Measurements from ENCODE around the gene GAD2. TPM values are rescaled to one million over a fixed set of nuclear protein-coding genes. Genes with fewer than 3 reads are reported as not detected.

GAD2 gene
- total RNA-seq, 2 experiments from 2014 or later = not detected

- Histone ChIP-seq H3K36me3 (ENCODE audit: insufficient read depth, low read length) (no peaks in the 10 kb centered on the region), H3K4me1 (ENCODE audit: insufficient read depth, low read length, poor library complexity, severe bottlenecking) (no peaks in the 10 kb centered on the region), H4K20me1 (ENCODE audit: insufficient read depth, low read length) (no peaks in the 10 kb centered on the region), H2AFZ (ENCODE audit: low read length) (0 out of 2 replicates have a peak overlapping the region, but pooled peaks have one; percentile 17), H3K4me3 (ENCODE audit: low read depth, low read length, poor library complexity, severe bottlenecking) (no peak overlapping the region), H3K4me2 (ENCODE audit: low read length) (0 out of 2 replicates have a peak overlapping the region, but pooled peaks have one; percentile 6), H3K27ac (ENCODE audit: low read depth, low read length, poor library complexity, severe bottlenecking) (no peak overlapping the region), H3K79me2 (ENCODE audit: insufficient read depth, low read depth, low read length) (no peaks in the 10 kb centered on the region), H3K9me3 (ENCODE audit: low read length) (no peaks in the 10 kb centered on the region), H3K9me2 (ENCODE audit: insufficient read depth, low read length) (no peaks in the 10 kb centered on the region)
- intact Hi-C loops (cut with micrococcal nuclease; ENCODE audit: unreplicated experiment) = no loop called here
- CTCF ChIA-PET (ENCODE audit: unreplicated experiment) = no interaction called here
- TF ChIP-seq CTCF (conservative IDR thresholded peaks at IDR 0.05; ENCODE audit: low read length) = no peak
- TF ChIP-seq EZH2phosphoT487 (IDR thresholded peaks at IDR 0.05; ENCODE audit: borderline replicate concordance, low read depth, low read length) = no peak
- no peak for DNase-seq (ENCODE audit: low spot score)
- POLR2A ChIA-PET = no interaction called here
- no TSS peak for BruUV-seq (replicated peaks)
These were observed 1.1 kb upstream of the GAD2 start for GRCh38 chr10:26215396-26215934.

GRCh38 chr10:26215935-26216584 lies 514 bp upstream of the GAD2 start:
- no TSS peak for BruUV-seq (replicated peaks)
- Histone ChIP-seq H3K4me2 (ENCODE audit: low read length) (no peak overlapping the region), H3K4me1 (ENCODE audit: insufficient read depth, low read length, poor library complexity, severe bottlenecking) (no peaks in the 10 kb centered on the region), H4K20me1 (ENCODE audit: insufficient read depth, low read length) (no peaks in the 10 kb centered on the region), H3K79me2 (ENCODE audit: insufficient read depth, low read depth, low read length) (no peaks in the 10 kb centered on the region), H3K4me3 (ENCODE audit: low read depth, low read length, poor library complexity, severe bottlenecking) (no peak overlapping the region), H3K27ac (ENCODE audit: low read depth, low read length, poor library complexity, severe bottlenecking) (no peak overlapping the region), H3K36me3 (ENCODE audit: insufficient read depth, low read length) (no peaks in the 10 kb centered on the region), H2AFZ (ENCODE audit: low read length) (no peak overlapping the region), H3K9me2 (ENCODE audit: insufficient read depth, low read length) (no peaks in the 10 kb centered on the region), H3K9me3 (ENCODE audit: low read length) (no peaks in the 10 kb centered on the region)
- intact Hi-C loops (cut with micrococcal nuclease; ENCODE audit: unreplicated experiment) = no loop called here
- CTCF ChIA-PET (ENCODE audit: unreplicated experiment) = no interaction called here
- TF ChIP-seq EZH2phosphoT487 (IDR thresholded peaks at IDR 0.05; ENCODE audit: borderline replicate concordance, low read depth, low read length) (no peak), CTCF (conservative IDR thresholded peaks at IDR 0.05; ENCODE audit: low read length) (no peak)
- no peak for DNase-seq (ENCODE audit: low spot score)
- POLR2A ChIA-PET = no interaction called here

- CTCF ChIA-PET (ENCODE audit: unreplicated experiment) = no interaction called here
- POLR2A ChIA-PET = no interaction called here
- H3K79me2 ChIP-seq (ENCODE audit: insufficient read depth, low read depth, low read length) = no peaks in the 10 kb centered on the region
- no peak for TF ChIP-seq CTCF (conservative IDR thresholded peaks at IDR 0.05; ENCODE audit: low read length)
- TF ChIP-seq EZH2phosphoT487 (IDR thresholded peaks at IDR 0.05; ENCODE audit: borderline replicate concordance, low read depth, low read length) = no peak
- H3K4me3 ChIP-seq (ENCODE audit: low read depth, low read length, poor library complexity, severe bottlenecking) = no peak overlapping the region
- H3K9me2 ChIP-seq (ENCODE audit: insufficient read depth, low read length) = no peaks in the 10 kb centered on the region
- no peaks in the 10 kb centered on the region for H3K4me1 ChIP-seq (ENCODE audit: insufficient read depth, low read length, poor library complexity, severe bottlenecking)
- no peaks in the 10 kb centered on the region for H4K20me1 ChIP-seq (ENCODE audit: insufficient read depth, low read length)
- intact Hi-C loops (cut with micrococcal nuclease; ENCODE audit: unreplicated experiment) = no loop called here
- BruUV-seq (replicated peaks) = no TSS peak
- no peak overlapping the region for H3K27ac ChIP-seq (ENCODE audit: low read depth, low read length, poor library complexity, severe bottlenecking)
- no peak for DNase-seq (ENCODE audit: low spot score)
- H3K4me2 ChIP-seq (ENCODE audit: low read length) = no peak overlapping the region
- H3K36me3 ChIP-seq (ENCODE audit: insufficient read depth, low read length) = no peaks in the 10 kb centered on the region
- H2AFZ ChIP-seq (ENCODE audit: low read length) = no peak overlapping the region
- H3K9me3 ChIP-seq (ENCODE audit: low read length) = no peaks in the 10 kb centered on the region
These were observed 967 bp downstream of the GAD2 start for GRCh38 chr10:26217396-26218086.

All from OCI-LY7 (cell line).